CD4-positive, alpha-beta memory T cell (primary cell): ENCODE measurements around the gene SLC29A2. TPM values are rescaled to one million over a fixed set of nuclear protein-coding genes. Genes with fewer than 3 reads are reported as not detected.
"Not testable (repeated sequence)": the region's sequence is repeated elsewhere in the genome, so short reads cannot be mapped to it uniquely, and the experiment has no call there.

Experiments used
- CTCF ChIA-PET: fragments of 350-600 bp; sonication (Branson Sonifier 250); formaldehyde crosslinking; loops from one replicate; lab custom pipeline; 2021; ENCODE audit warnings: inconsistent platforms; ENCODE audit not compliant: partially characterized antibody; lab: Charles Lee
- POLR2A ChIA-PET: fragments of 350-600 bp; sonication (Branson Sonifier 250); formaldehyde crosslinking; loops from one replicate; lab custom pipeline; 2021; ENCODE audit not compliant: partially characterized antibody; lab: Charles Lee
- DNase-seq, 5 donors: peaks; one replicate each; pipeline versions ENCODE4 v3.0.0 to v3.0.0-alpha.2; 2020 to 2022; ENCODE audit warnings: mixed read lengths in 1 of 5
- H3K27ac ChIP-seq: one replicate; pipeline ENCODE4 v1.7.0; 2013; ENCODE audit warnings: low read depth, low read length
- H3K27me3 ChIP-seq: 2 replicates; pipeline ENCODE4 v1.7.0; 2013; ENCODE audit warnings: mild to moderate bottlenecking, low read length, moderate library complexity; ENCODE audit not compliant: insufficient read depth
- H3K36me3 ChIP-seq: 2 replicates; pipeline ENCODE4 v1.7.0; 2013; ENCODE audit warnings: mild to moderate bottlenecking, low read length, moderate library complexity; ENCODE audit not compliant: insufficient read depth
- H3K4me1 ChIP-seq: 2 replicates; pipeline ENCODE4 v1.7.0; 2013; ENCODE audit warnings: mild to moderate bottlenecking, low read length, moderate library complexity; ENCODE audit not compliant: insufficient read depth
- H3K4me3 ChIP-seq, 2 donors: one replicate each; pipeline ENCODE4 v1.7.0; 2013; ENCODE audit warnings: low read length in 2 of 2, mild to moderate bottlenecking in 1 of 2
- H3K9me3 ChIP-seq, 2 donors: one replicate each; pipeline ENCODE4 v1.7.0; 2013; ENCODE audit warnings: low read length in 2 of 2, control low read depth in 1 of 2; ENCODE audit not compliant: control insufficient read depth in 1 of 2
- H3K27ac Mint-ChIP-seq, 7 donors: one replicate each; pipeline ENCODE4 v1.8.0; 2020 to 2021; ENCODE audit warnings: mixed read lengths in 7 of 7, mild to moderate bottlenecking in 6 of 7, inconsistent platforms in 3 of 7, moderate library complexity in 3 of 7
- H3K27me3 Mint-ChIP-seq, 2 donors: one replicate each; pipeline ENCODE4 v1.8.0; 2020 to 2021; ENCODE audit warnings: mixed read lengths in 2 of 2
- H3K36me3 Mint-ChIP-seq, 2 donors: one replicate each; pipeline ENCODE4 v1.8.0; 2020 to 2021; ENCODE audit warnings: mixed read lengths in 2 of 2, inconsistent platforms in 1 of 2, mild to moderate bottlenecking in 1 of 2
- H3K4me1 Mint-ChIP-seq, 4 donors: one replicate each; pipeline ENCODE4 v1.8.0; 2020 to 2021; ENCODE audit warnings: mixed read lengths in 4 of 4, mild to moderate bottlenecking in 1 of 4
- H3K4me3 Mint-ChIP-seq, 8 donors: one replicate each; pipeline ENCODE4 v1.8.0; 2020 to 2021; ENCODE audit warnings: mixed read lengths in 8 of 8, mild to moderate bottlenecking in 7 of 8, moderate library complexity in 6 of 8, inconsistent platforms in 3 of 8
- H3K9me3 Mint-ChIP-seq, 8 donors: one replicate each; pipeline ENCODE4 v1.8.0; 2020 to 2021; ENCODE audit warnings: mixed read lengths in 8 of 8, mild to moderate bottlenecking in 5 of 8, inconsistent platforms in 3 of 8, moderate library complexity in 1 of 8
- intact Hi-C: fragments of 100-400 bp; cut with micrococcal nuclease; formaldehyde crosslinking; loops from one replicate; pipeline ENCODE4 v1.15.1; 2023
- polyA plus RNA-seq, 2 donors: library from polyadenylated mRNA; unstranded; fragments of 300-500 nt; fragmentation: Illumina TruSeq; gene quantifications; one replicate each; pipeline ENCODE4 v1.2.3, GENCODE V29; 2021
- total RNA-seq, 2 experiments: library from RNA; stranded (reverse); gene quantifications; one replicate each; pipeline ENCODE4 v1.2.3, GENCODE V29; 2021

Gene SLC29A2
- total and polyA plus RNA-seq, 4 experiments from 2014 or later, result 0.87 to 15.5 (median 9.0) TPM

- Histone ChIP-seq H3K4me1 (no peaks in the 10 kb centered on the region), H3K36me3 (no peaks in the 10 kb centered on the region), H3K9me3 (no peaks in the 10 kb centered on the region), H3K4me3 (no peak overlapping the region), H3K27me3 (no peaks in the 10 kb centered on the region), H3K27ac (no peak overlapping the region)
- POLR2A ChIA-PET, result no interaction called here
- no peak for DNase-seq
- Mint-ChIP-seq H3K4me3 (no peak overlapping the region), H3K36me3 (no peaks in the 10 kb centered on the region), H3K4me1 (peaks cover 0 to 2% (median 0%) of the 10 kb centered on the region in 4 donors), H3K27me3 (no peaks in the 10 kb centered on the region), H3K9me3 (no peaks in the 10 kb centered on the region), H3K27ac (peak overlapping the region in 1 of 7 donors; percentile 59)
- intact Hi-C loops, result no loop called here
- CTCF ChIA-PET, result interaction anchor here (0.7 to 8.9 kb wide), 5 partner anchors 11 to 137 kb away, joined by 3 to 87 read pairs (median 3); partner anchors contain the start of gene BRMS1
Observed at GRCh38 chr11:66362481-66363147, 8.9 kb downstream of the SLC29A2 start.

DNA sequence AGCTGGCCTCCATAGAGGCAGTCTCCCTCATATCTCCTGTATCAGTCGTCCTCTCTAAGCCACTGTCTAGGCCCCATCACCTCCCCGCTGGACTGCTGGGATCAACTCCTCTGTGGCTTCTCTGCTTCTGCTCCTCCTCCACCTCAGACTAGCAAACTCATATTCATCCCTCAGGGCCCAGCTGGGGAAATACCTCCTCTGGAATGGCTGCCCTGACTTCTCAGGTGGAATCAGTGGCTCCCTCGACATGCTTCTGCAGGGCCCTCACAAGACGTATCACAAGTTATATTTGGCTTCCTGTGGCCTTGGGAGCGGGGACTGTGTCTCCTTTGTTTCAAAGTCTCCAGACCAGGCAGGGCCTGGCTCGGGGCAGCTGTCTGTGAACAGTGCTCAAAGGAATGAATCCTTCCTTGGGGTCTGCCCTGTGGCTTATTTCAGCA lies 10.0 kb downstream of the SLC29A2 start:
- intact Hi-C loops, result no loop called here
- Histone ChIP-seq H3K9me3 (no peaks in the 10 kb centered on the region), H3K27me3 (no peaks in the 10 kb centered on the region), H3K4me1 (no peaks in the 10 kb centered on the region), H3K27ac (no peak overlapping the region), H3K36me3 (no peaks in the 10 kb centered on the region), H3K4me3 (no peak overlapping the region)
- no peaks in the 10 kb centered on the region for H3K36me3 Mint-ChIP-seq
- H3K27me3 Mint-ChIP-seq, result no peaks in the 10 kb centered on the region
- ChIA-PET POLR2A (no interaction called here), CTCF (interaction anchor here (0.7 to 8.9 kb wide), 2 partner anchors 22 to 25 kb away, joined by 3 to 87 read pairs; no protein-coding TSS in a partner anchor)
- H3K9me3 Mint-ChIP-seq, result no peaks in the 10 kb centered on the region
- no peak overlapping the region for H3K4me3 Mint-ChIP-seq
- DNase-seq, result no peak
- H3K27ac Mint-ChIP-seq, result peak overlapping the region in 1 of 7 donors; percentile 36
- peaks cover 0 to 2% (median 0%) of the 10 kb centered on the region in 4 donors for H3K4me1 Mint-ChIP-seq

GRCh38 chr11:66360406-66361073 lies 11.0 kb downstream of the SLC29A2 start:
- Mint-ChIP-seq H3K27me3 (no peaks in the 10 kb centered on the region), H3K27ac (peak overlapping the region in 1 of 7 donors; percentile 35), H3K36me3 (no peaks in the 10 kb centered on the region), H3K4me1 (peaks cover 0 to 2% (median 0%) of the 10 kb centered on the region in 4 donors), H3K9me3 (no peaks in the 10 kb centered on the region), H3K4me3 (no peak overlapping the region)
- Histone ChIP-seq H3K36me3 (no peaks in the 10 kb centered on the region), H3K27me3 (no peaks in the 10 kb centered on the region), H3K4me3 (no peak overlapping the region), H3K27ac (no peak overlapping the region), H3K4me1 (no peaks in the 10 kb centered on the region), H3K9me3 (no peaks in the 10 kb centered on the region)
- intact Hi-C loops, result no loop called here
- DNase-seq, result no peak
- ChIA-PET CTCF (interaction anchor here (8.9 kb wide), 1 partner anchor 26 kb away, joined by 87 read pairs; no protein-coding TSS in a partner anchor), POLR2A (interaction anchor here (0.7 kb wide), 1 partner anchor 13 kb away, joined by 4 read pairs; the partner anchor contains the start of gene B4GAT1)

- no peaks in the 10 kb centered on the region for H3K27me3 ChIP-seq
- Mint-ChIP-seq H3K4me1 (peaks cover 0 to 2% (median 0%) of the 10 kb centered on the region in 4 donors), H3K36me3 (no peaks in the 10 kb centered on the region), H3K4me3 (no peak overlapping the region), H3K9me3 (no peaks in the 10 kb centered on the region), H3K27ac (no peak overlapping the region), H3K27me3 (no peaks in the 10 kb centered on the region)
- H3K4me3 ChIP-seq, result no peak overlapping the region
- H3K4me1 ChIP-seq, result no peaks in the 10 kb centered on the region
- H3K9me3 ChIP-seq, result no peaks in the 10 kb centered on the region
- ChIA-PET POLR2A (interaction anchor here (1.5 kb wide), 1 partner anchor 12 kb away, joined by 3 read pairs; no protein-coding TSS in a partner anchor), CTCF (interaction anchor here (8.9 kb wide), 1 partner anchor 27 kb away, joined by 87 read pairs; no protein-coding TSS in a partner anchor)
- H3K27ac ChIP-seq, result no peak overlapping the region
- intact Hi-C loops, result no loop called here
- DNase-seq, result no peak
- H3K36me3 ChIP-seq, result no peaks in the 10 kb centered on the region
Observed at GRCh38 chr11:66359662-66360087, 11.9 kb downstream of the SLC29A2 start.

- POLR2A ChIA-PET, result interaction anchor here (0.7 to 0.8 kb wide), 2 partner anchors 39 to 235 kb away, joined by 3 read pairs; no protein-coding TSS in a partner anchor
- intact Hi-C loops, H3K27me3 ChIP-seq, H3K27ac ChIP-seq, H3K4me3 Mint-ChIP-seq, H3K4me3 ChIP-seq, H3K27me3 Mint-ChIP-seq, H3K36me3 ChIP-seq, H3K9me3 ChIP-seq, H3K9me3 Mint-ChIP-seq, DNase-seq: not testable (repeated sequence)
- peaks cover 22% of the 10 kb centered on the region for H3K4me1 ChIP-seq
- H3K27ac Mint-ChIP-seq, result peak overlapping the region in 1 of 7 donors; percentile 99
- CTCF ChIA-PET, result interaction anchor here (1.1 to 1.2 kb wide), 2 partner anchors 22 to 35 kb away, joined by 3 to 4 read pairs; no protein-coding TSS in a partner anchor
- peaks cover 12 to 27% (median 14%) of the 10 kb centered on the region in 4 donors for H3K4me1 Mint-ChIP-seq
- H3K36me3 Mint-ChIP-seq, result peaks cover 5 to 11% of the 10 kb centered on the region in 2 donors
Observed at GRCh38 chr11:66350560-66351235, 20.9 kb downstream of the SLC29A2 start.

- Mint-ChIP-seq H3K9me3 (peaks cover 0 to 9% (median 0%) of the 10 kb centered on the region in 8 donors), H3K36me3 (peaks cover 5 to 19% of the 10 kb centered on the region in 2 donors), H3K4me1 (peaks cover 17 to 44% (median 26%) of the 10 kb centered on the region in 4 donors), H3K27me3 (peaks cover 1 to 4% of the 10 kb centered on the region in 2 donors), H3K27ac (peak overlapping the region in 5 of 7 donors; percentile 50 to 99 (median 99)), H3K4me3 (peak overlapping the region; percentile 16 to 99 (median 74))
- ChIA-PET POLR2A (interaction anchor here (2.1 kb wide), 1 partner anchor 268 kb away, joined by 5 read pairs; no protein-coding TSS in a partner anchor), CTCF (interaction anchor here (0.7 kb wide), 1 partner anchor 8 kb away, joined by 3 read pairs; no protein-coding TSS in a partner anchor)
- H3K27ac ChIP-seq, result no peak overlapping the region
- no peaks in the 10 kb centered on the region for H3K9me3 ChIP-seq
- peaks cover 34% of the 10 kb centered on the region for H3K4me1 ChIP-seq
- intact Hi-C loops, result loop anchor here (5.0 kb wide), 1 partner anchor 38 kb away; no protein-coding TSS in a partner anchor
- H3K4me3 ChIP-seq, result no peak overlapping the region
- H3K36me3 ChIP-seq, result no peaks in the 10 kb centered on the region
- no peaks in the 10 kb centered on the region for H3K27me3 ChIP-seq
- no peak for DNase-seq
Observed at GRCh38 chr11:66349084-66349386, 22.5 kb downstream of the SLC29A2 start.
